SH-SY5Y (cell line): ENCODE data around the gene EEFSEC.

Experiments
- GATA2 ChIP-seq: IDR thresholded peaks from 2 replicates; pipeline ENCODE4 v1.6.1; 2011; ENCODE audit warnings: mild to moderate bottlenecking, low read depth, low read length
- GATA3 ChIP-seq: IDR thresholded peaks from 2 replicates; pipeline ENCODE4 v1.6.1; 2011; ENCODE audit warnings: low read depth, mild to moderate bottlenecking, low read length, moderate library complexity

Gene EEFSEC

GRCh38 chr3:128338536-128339330, 185.5 kb downstream of the EEFSEC start:
- TF ChIP-seq GATA2 (no peak), GATA3 (no peak)

DNA sequence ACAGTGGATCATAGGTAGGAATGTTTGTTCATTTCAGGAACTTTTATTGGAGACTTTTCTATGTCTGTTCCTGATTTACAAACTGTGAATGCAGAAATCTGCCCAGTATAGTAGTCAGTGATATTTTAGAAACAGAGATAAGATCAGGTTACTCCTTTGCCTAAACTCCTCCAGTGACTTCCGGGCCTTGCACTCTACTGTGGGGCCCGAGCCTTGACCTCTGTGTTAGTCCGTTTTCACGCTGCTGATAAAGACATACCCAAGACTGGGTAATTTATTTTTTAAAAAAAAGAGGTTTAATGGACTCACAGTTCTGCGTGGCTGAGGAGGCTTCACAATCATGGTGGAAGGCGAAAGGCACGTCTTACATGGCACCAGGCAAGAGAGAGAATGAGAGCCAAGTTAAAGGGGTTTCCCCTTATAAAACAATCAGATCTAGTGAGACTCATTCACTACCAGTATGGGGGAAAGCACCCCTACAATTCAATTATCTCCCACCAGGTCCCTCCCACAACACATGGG, 186.3 kb downstream of the EEFSEC start:
- TF ChIP-seq GATA3: no peak
- no peak for TF ChIP-seq GATA2

GRCh38 chr3:128340198-128340903, 187.1 kb downstream of the EEFSEC start:
- TF ChIP-seq GATA3 (no peak), GATA2 (no peak)

- TF ChIP-seq GATA3 (no peak), GATA2 (no peak)
Measured at GRCh38 chr3:128340904-128341555, 187.7 kb downstream of the EEFSEC start.

DNA sequence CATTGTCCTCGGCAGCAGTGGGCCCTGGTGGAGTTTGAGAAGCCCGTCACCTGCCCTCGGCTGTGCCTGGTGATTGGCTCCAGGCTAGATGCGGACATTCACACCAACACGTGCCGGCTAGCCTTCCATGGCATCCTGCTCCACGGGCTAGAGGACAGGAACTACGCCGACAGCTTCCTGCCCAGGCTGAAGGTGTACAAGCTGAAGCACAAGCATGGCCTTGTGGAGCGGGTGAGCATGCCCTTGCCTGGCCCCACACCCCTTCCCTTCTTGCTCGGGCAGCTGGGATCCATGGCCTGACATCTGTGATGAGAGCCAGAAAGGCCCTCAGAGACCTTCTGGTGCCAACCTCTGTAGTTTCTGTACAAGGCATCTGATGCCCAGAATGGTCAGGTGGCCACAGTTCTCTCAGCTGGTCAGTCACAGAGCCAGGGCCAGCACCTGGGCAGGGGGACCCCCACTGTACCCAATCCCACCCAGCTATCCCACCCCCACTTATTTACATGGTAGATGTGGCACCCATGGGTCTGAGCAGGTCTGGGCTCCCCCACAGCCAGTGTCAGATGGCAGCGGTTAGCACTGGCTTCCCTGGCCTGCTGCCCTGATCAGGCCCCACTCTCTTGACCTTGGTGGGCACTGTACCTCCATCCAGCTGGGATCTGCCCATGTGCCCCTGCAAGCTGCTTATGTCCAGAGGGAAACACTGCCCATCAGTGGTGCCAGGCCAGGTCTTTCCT, 188.5 kb downstream of the EEFSEC start:
- TF ChIP-seq GATA2: no peak
- no peak for TF ChIP-seq GATA3

- no peak for TF ChIP-seq GATA3
- TF ChIP-seq GATA2: no peak
Measured at GRCh38 chr3:128342701-128343180, 189.5 kb downstream of the EEFSEC start.

- no peak for TF ChIP-seq GATA2
- TF ChIP-seq GATA3: no peak
Measured at GRCh38 chr3:128343287-128344051, 190.2 kb downstream of the EEFSEC start.

- TF ChIP-seq GATA2 (no peak), GATA3 (no peak)
Measured at GRCh38 chr3:128344052-128344735, 190.9 kb downstream of the EEFSEC start.

GRCh38 chr3:128345196-128345595, 191.9 kb downstream of the EEFSEC start:
- no peak for TF ChIP-seq GATA3
- TF ChIP-seq GATA2: no peak

GRCh38 chr3:128346562-128346961, 193.3 kb downstream of the EEFSEC start:
- no peak for TF ChIP-seq GATA2
- no peak for TF ChIP-seq GATA3

- TF ChIP-seq GATA2 (no peak), GATA3 (no peak)
Measured at GRCh38 chr3:128347282-128347681, 194.0 kb downstream of the EEFSEC start.

GRCh38 chr3:128348075-128348474, 194.8 kb downstream of the EEFSEC start:
- TF ChIP-seq GATA2 (no peak), GATA3 (no peak)

DNA sequence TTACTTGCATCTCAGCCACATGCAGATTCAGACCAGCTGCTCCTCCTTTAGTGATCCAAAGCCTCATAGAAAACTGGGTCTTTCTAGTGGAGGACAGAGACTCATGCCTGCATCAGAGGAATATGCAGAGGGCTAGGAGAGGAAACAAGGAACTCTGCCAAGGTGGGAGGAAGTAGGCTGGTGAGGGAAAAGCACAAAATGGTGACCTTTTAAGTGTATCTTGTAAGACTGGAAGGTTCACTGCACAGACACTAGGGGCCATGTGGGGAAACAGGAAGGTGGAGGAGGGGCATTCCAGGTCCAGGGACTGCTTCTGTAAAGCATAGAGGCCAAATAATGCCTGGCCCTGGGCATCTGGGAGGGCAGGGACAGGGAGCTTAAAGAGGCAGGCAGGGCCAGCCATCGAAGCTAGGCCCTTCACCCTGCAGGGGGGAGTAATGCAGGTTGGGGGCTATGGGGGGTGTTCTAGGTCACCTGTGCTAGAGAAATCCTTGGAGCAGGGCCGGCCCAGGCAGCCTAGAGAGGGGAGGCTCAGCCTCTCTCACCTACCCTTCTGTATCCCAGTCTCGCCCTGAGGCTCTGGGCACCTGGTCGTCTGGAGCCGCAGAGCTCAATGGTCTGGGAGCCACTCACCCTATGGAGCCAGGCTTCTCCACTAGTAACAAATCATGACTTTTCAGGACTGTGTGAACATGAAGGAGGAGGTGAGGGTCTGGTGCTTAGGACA, 195.7 kb downstream of the EEFSEC start:
- TF ChIP-seq GATA2: no peak
